A549 treated with Hydrocortisone at 1 μM for 4 hours (cell line): ENCODE data around the gene MBTD1. TPM values are rescaled to one million over a fixed set of nuclear protein-coding genes. Genes with fewer than 3 reads are reported as not detected.

Experiments
- total RNA-seq: library from RNA; stranded (reverse); fragments of 200-300 nt; extraction: Qiagen RNA extraction; gene quantifications from 5 replicates; pipeline ENCODE4 v1.2.3, GENCODE V29; 2022

MBTD1 gene
- total RNA-seq = 4.4 to 5.7 TPM (median 5.2 TPM) in 5 replicates

GRCh38 chr17:51259564-51260236 is at the start of gene MBTD1:
TSS of gene MBTD1 (minus strand) at chr17:51260049. CDS start at chr17:51225161, 34,888 bp downstream.

GRCh38 chr17:51260237-51261023 is 581 bp upstream of the MBTD1 start, which contains the start of gene UTP18:
TSS of gene UTP18 (plus strand) at chr17:51260546. CDS start at chr17:51260585, 39 bp downstream.

GRCh38 chr17:51166198-51166986 is 93.5 kb downstream of the MBTD1 start, which contains the start of gene NME2:
TSS of gene NME2 (plus strand) at chr17:51166411. CDS start at chr17:51166831, 420 bp downstream.

GRCh38 chr17:51153210-51154072 is 106.4 kb downstream of the MBTD1 start, which contains the start of gene NME1:
TSS of gene NME1 (plus strand) at chr17:51153559. CDS start at chr17:51155655, 2,096 bp downstream.

Other genes starting within 250 kb of the MBTD1 start
- gene SPAG9, start 139.2 kb downstream of the MBTD1 start, total RNA-seq = 73.3 to 101 TPM (median 80.3 TPM) in 5 replicates
- 622 to 771 TPM (median 712 TPM) in 5 replicates for gene NME1, start 106.5 kb downstream of the MBTD1 start, total RNA-seq
- gene NME2, start 93.6 kb downstream of the MBTD1 start, total RNA-seq = 1,492 to 1,956 TPM (median 1,835 TPM) in 5 replicates
- gene UTP18, start 497 bp upstream of the MBTD1 start, total RNA-seq = 70.1 to 81.5 TPM (median 73.4 TPM) in 5 replicates